SK-N-MC (cell line): ENCODE results near the gene RBM24.

ENCODE experiments used
- EZH2 ChIP-seq: fragments of 200-600 bp; sonication (generic); IDR thresholded peaks from one replicate; pipeline ENCODE4 v1.6.1; 2017; ENCODE audit warnings: antibody characterized with exemption
- POLR2AphosphoS5 ChIP-seq: IDR thresholded peaks from 2 replicates; pipeline ENCODE4 v1.6.1; 2012; ENCODE audit warnings: mild to moderate bottlenecking, low read depth, low read length, borderline replicate concordance

DNA sequence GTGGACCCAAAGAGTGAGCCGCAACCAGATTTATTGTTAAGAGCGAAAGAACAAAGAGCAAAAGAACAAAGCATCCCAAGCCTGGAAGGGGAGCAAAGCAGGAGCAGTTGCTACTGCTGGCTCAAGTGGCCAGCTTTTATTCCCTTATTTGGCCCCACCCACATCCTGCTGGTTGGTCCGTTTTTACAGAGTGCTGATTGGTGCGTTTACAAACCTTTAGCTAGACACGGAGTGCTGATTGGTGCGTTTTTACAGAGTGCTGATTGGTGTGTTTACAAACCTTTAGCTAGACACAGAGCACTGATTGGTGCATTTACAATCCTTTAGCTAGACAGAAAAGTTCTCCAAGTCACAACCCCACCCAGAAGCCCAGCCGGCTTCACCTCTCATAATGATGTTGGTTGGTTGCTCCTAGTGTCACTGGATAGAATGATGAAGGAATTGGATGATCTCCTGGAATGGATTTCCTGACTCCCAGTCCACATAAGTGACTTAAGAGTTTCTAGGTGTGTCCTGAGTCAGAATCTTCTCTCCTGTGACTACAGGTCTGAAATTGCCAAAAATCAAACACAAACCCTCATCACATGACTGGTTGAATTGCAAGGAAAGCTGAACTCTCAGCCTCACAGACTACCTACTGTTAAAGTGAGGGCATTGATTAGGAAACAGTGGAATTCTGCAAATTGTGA is 60.1 kb downstream of the RBM24 start:
- TF ChIP-seq POLR2AphosphoS5 (no peak), EZH2 (no peak)
